ENCODE data around the gene PLEKHM2. TPM values are rescaled to one million over a fixed set of nuclear protein-coding genes. Genes with fewer than 3 reads are reported as not detected.

The PLEKHM2 gene
- total RNA-seq, 1 experiment from 2014 or later, result 38.5 TPM

DNA sequence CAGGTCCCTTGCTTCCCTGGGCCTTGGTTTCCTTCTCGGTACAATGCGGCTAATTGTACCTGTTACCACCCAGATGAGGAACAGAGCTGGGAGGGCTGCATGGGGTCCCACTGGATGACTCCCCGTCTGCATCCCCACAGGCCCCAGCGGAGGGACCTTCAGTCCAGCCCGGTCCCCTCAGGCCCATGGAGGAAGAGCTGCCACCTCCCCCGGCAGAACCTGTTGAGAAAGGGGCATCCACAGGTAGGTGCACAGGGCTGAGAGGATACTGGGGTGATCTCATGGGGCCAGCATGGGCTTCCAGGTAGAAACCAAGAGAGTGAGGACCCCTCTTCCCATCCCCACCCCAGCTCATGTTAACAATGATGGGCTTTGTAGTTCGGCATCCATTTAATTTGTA is 84.3 kb downstream of the PLEKHM2 start:
- TF ChIP-seq JUND (IDR thresholded peaks at IDR 0.05), result no peak
- no peak for TF ChIP-seq ATF3 (IDR thresholded peaks at IDR 0.05)
- TF ChIP-seq ELF1 (IDR thresholded peaks at IDR 0.05; ENCODE audit: borderline replicate concordance, low read depth), result no peak
- no peak for TF ChIP-seq ZNF274 (IDR thresholded peaks at IDR 0.05; ENCODE audit: low read depth, low read length)
- no peak for TF ChIP-seq ZBTB33 (IDR thresholded peaks at IDR 0.05; ENCODE audit: extremely low read depth, insufficient replicate concordance, low read length)
- TF ChIP-seq POLR2AphosphoS5 (IDR thresholded peaks at IDR 0.05; ENCODE audit: low read depth, low read length), result no peak
- TF ChIP-seq ZFX (IDR thresholded peaks at IDR 0.05), result no peak
- ATAC-seq (no peak), DNase-seq (ENCODE audit: low read depth, low spot score) (no peak)
- no peaks in the 10 kb centered on the region for H3K9me2 ChIP-seq (ENCODE audit: insufficient read depth)
- H3K27me3 ChIP-seq (ENCODE audit: insufficient read depth, low read length), result no peaks in the 10 kb centered on the region
- no peak overlapping the region for H3K9ac ChIP-seq (ENCODE audit: low read length)
- H3K27ac ChIP-seq (ENCODE audit: low read depth, low read length), result no peak overlapping the region
- no peak overlapping the region for H3K4me3 ChIP-seq (replicated peaks in 1 of 2; ENCODE audit: low read depth in 1 of 2, low read length in 2 of 2)
- peaks cover 3 to 12% of the 10 kb centered on the region in 2 experiments; a peak in 3 of 4 replicates for H3K4me1 ChIP-seq (ENCODE audit: control insufficient read depth in 1 of 2, insufficient read depth in 2 of 2, low read length in 2 of 2)
- H3K36me3 ChIP-seq (ENCODE audit: control insufficient read depth in 1 of 2, insufficient read depth in 2 of 2, low read length in 2 of 2), result no peaks in the 10 kb centered on the region
- H3K4me2 ChIP-seq (ENCODE audit: low read length), result no peak overlapping the region
- no TSS peak for BruUV-seq (replicated peaks)
- H3K79me2 ChIP-seq (ENCODE audit: insufficient read depth, low read length), result no peaks in the 10 kb centered on the region
- intact Hi-C loops (cut with micrococcal nuclease), result no loop called here
- ChIA-PET RAD21 (ENCODE audit: low non-redundant PET in 1 of 2, low total read pairs in 2 of 2, uncharacterized antibody in 2 of 2, unreplicated experiment in 2 of 2) (no interaction called here), POLR2A (no interaction called here), CTCF (no interaction called here)
- H2AFZ ChIP-seq (ENCODE audit: low read depth, low read length, poor library complexity, severe bottlenecking), result no peak overlapping the region
- no peaks in the 10 kb centered on the region for H3K9me3 ChIP-seq (ENCODE audit: control insufficient read depth in 1 of 2, insufficient read depth in 1 of 2, low read depth in 1 of 2, low read length in 2 of 2)
- H4K20me1 ChIP-seq (ENCODE audit: insufficient read depth), result no peaks in the 10 kb centered on the region

- Histone ChIP-seq H3K27ac (ENCODE audit: low read depth, low read length) (no peak overlapping the region), H3K4me2 (ENCODE audit: low read length) (no peak overlapping the region), H3K9me2 (ENCODE audit: insufficient read depth) (no peaks in the 10 kb centered on the region), H3K9me3 (ENCODE audit: control insufficient read depth in 1 of 2, insufficient read depth in 1 of 2, low read depth in 1 of 2, low read length in 2 of 2) (no peaks in the 10 kb centered on the region), H2AFZ (ENCODE audit: low read depth, low read length, poor library complexity, severe bottlenecking) (no peak overlapping the region), H3K36me3 (ENCODE audit: control insufficient read depth in 1 of 2, insufficient read depth in 2 of 2, low read length in 2 of 2) (no peaks in the 10 kb centered on the region), H3K9ac (ENCODE audit: low read length) (no peak overlapping the region), H3K4me3 (replicated peaks in 1 of 2; ENCODE audit: low read depth in 1 of 2, low read length in 2 of 2) (no peak overlapping the region), H3K79me2 (ENCODE audit: insufficient read depth, low read length) (no peaks in the 10 kb centered on the region), H3K4me1 (ENCODE audit: control insufficient read depth in 1 of 2, insufficient read depth in 2 of 2, low read length in 2 of 2) (no peaks in the 10 kb centered on the region), H3K27me3 (ENCODE audit: insufficient read depth, low read length) (no peaks in the 10 kb centered on the region), H4K20me1 (ENCODE audit: insufficient read depth) (no peaks in the 10 kb centered on the region)
- DNase-seq (ENCODE audit: low read depth, low spot score) (no peak), ATAC-seq (no peak)
- POLR2A ChIA-PET, result no interaction called here
- CTCF ChIA-PET, result no interaction called here
- intact Hi-C loops (cut with micrococcal nuclease), result no loop called here
- RAD21 ChIA-PET (ENCODE audit: low non-redundant PET in 1 of 2, low total read pairs in 2 of 2, uncharacterized antibody in 2 of 2, unreplicated experiment in 2 of 2), result no interaction called here
- BruUV-seq (replicated peaks), result no TSS peak
- no peak for TF ChIP-seq JUND (IDR thresholded peaks at IDR 0.05)
- TF ChIP-seq EZH2phosphoT487 (IDR thresholded peaks at IDR 0.05; ENCODE audit: borderline replicate concordance), result no peak
- TF ChIP-seq RAD21 (IDR thresholded peaks at IDR 0.05; ENCODE audit: low read depth), result no peak
- no peak for TF ChIP-seq MAX (IDR thresholded peaks at IDR 0.05)
- TF ChIP-seq ZBTB33 (IDR thresholded peaks at IDR 0.05; ENCODE audit: extremely low read depth, insufficient replicate concordance, low read length), result no peak
- no peak for TF ChIP-seq SP1 (IDR thresholded peaks at IDR 0.05; ENCODE audit: low read depth)
- TF ChIP-seq ATF3 (IDR thresholded peaks at IDR 0.05), result no peak
- no peak for TF ChIP-seq TCF7L2 (IDR thresholded peaks at IDR 0.05; ENCODE audit: borderline replicate concordance, extremely low read depth, insufficient read depth, insufficient read length)
- TF ChIP-seq EGR1 (IDR thresholded peaks at IDR 0.05; ENCODE audit: low read depth), result no peak
- TF ChIP-seq EZH2 (IDR thresholded peaks at IDR 0.05), result no peak
- TF ChIP-seq ZFX (IDR thresholded peaks at IDR 0.05), result no peak
- TF ChIP-seq FOSL1 (IDR thresholded peaks at IDR 0.05; ENCODE audit: low read depth), result no peak
- TF ChIP-seq CEBPB (IDR thresholded peaks at IDR 0.05; ENCODE audit: low read depth), result no peak
- no peak for TF ChIP-seq CBX3 (IDR thresholded peaks at IDR 0.05; ENCODE audit: low read depth)
Observed at GRCh38 chr1:15770313-15770962, 86.3 kb downstream of the PLEKHM2 start.

Data from HCT116 (cell line).